ENCODE measurements around the gene MBTD1. TPM values are rescaled to one million over a fixed set of nuclear protein-coding genes. Genes with fewer than 3 reads are reported as not detected.
A peak's percentile ranks its signal among the peaks of the same experiment; 100 is the strongest.

MBTD1 gene
- total and polyA plus RNA-seq, 9 of the 15 experiments (the other 6 are each of a cell fraction or from before 2014, with no cell fraction given), result 2.1 to 26.3 (median 13.3) TPM

DNA sequence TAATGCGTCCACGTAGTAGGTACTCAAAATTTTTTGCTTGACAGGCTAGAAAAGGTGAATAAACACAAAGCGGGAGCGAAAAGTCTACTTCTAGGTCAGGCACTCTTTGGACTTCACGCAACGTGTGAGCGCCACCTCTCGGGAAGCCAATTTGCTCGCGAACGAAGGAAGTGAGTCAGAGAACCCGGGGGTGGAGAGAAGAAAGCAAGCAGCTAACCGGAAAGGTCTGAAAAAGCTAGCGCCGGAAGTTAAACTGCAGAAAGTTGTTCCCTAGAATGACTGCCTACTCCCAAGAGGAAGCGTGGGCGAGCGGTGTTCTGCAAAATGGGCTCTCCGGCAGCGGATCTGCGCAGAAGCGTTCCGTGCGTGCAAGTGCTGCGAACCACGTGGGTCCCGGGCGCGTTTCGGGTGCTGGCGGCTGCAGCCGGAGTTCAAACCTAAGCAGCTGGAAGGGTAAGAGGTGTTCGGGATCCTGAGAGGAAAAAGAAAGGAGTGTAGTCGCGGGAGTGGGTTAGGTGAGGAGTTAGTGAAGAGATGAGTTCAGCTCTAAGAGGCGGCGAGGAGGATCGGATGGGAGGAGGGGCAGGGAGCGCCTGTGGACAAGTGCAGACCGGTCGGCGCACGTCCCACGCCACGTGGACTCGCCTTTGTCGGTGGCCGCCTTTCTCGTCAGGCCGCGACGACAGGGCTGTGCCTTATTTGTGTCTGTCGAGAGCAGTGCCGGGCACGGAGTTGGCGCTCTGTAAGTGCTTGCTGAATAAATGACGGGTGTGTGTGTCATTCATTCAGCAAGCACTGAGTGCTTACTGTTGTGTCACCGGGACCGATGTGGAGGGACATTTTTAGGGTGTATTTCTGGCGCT, 106.4 kb downstream of the MBTD1 start, which contains the start of gene NME1 (continued):
- TF ChIP-seq EWSR1 (IDR thresholded peaks at IDR 0.05; ENCODE audit: borderline replicate concordance, low read depth, partially characterized antibody) (no peak), HMGN3 (IDR thresholded peaks at IDR 0.05; ENCODE audit: borderline replicate concordance, extremely low read depth, insufficient read length, low read depth, low read length) (peak; percentile 79), ZNF24 (IDR thresholded peaks at IDR 0.05) (peak; percentile 93), ZFP1 (CRISPR knock-in tag; IDR thresholded peaks at IDR 0.05) (no peak), ATF1 (CRISPR knock-in tag; IDR thresholded peaks at IDR 0.05) (no peak), ATF1 (tag; IDR thresholded peaks at IDR 0.05) (peak; percentile 93), ZNF699 (CRISPR knock-in tag; IDR thresholded peaks at IDR 0.05; ENCODE audit: insufficient replicate concordance) (no peak), ZNF589 (CRISPR knock-in tag; IDR thresholded peaks at IDR 0.05; ENCODE audit: low read depth) (0 out of 2 replicates have a peak, but pooled peaks have one; percentile 59), CBFA2T3 (IDR thresholded peaks at IDR 0.05) (no peak; the same call in 1 of the 2 replicates), ZNF395 (CRISPR knock-in tag; IDR thresholded peaks at IDR 0.05) (peak; percentile 94), POU5F1 (IDR thresholded peaks at IDR 0.05; ENCODE audit: borderline replicate concordance, low read depth, low read length, partially characterized antibody) (peak; percentile 33), POLR3A (IDR thresholded peaks at IDR 0.05; ENCODE audit: borderline replicate concordance, extremely low read depth, insufficient read depth, insufficient read length) (no peak), SIN3A (IDR thresholded peaks at IDR 0.05; ENCODE audit: borderline replicate concordance in 2 of 2, control insufficient read depth in 1 of 2, low read depth in 2 of 2, low read length in 2 of 2) (peak; percentile 99), ZFPM2 (CRISPR knock-in tag; IDR thresholded peaks at IDR 0.05) (no peak), ZNF134 (CRISPR knock-in tag; conservative IDR thresholded peaks at IDR 0.05) (0 out of 2 replicates have a peak, but pooled peaks have one; percentile 13), ZNF253 (CRISPR knock-in tag; conservative IDR thresholded peaks at IDR 0.05) (no peak), ADNP (tag; IDR thresholded peaks at IDR 0.05) (no peak), ZKSCAN1 (IDR thresholded peaks at IDR 0.05; ENCODE audit: low read depth, low read length) (peak; percentile 95), NR2C1 (IDR thresholded peaks at IDR 0.05) (peak; percentile 92), NR2C1 (tag; IDR thresholded peaks at IDR 0.05) (peak; percentile 97), LARP7 (IDR thresholded peaks at IDR 0.05) (peak; percentile 98)
- TF ChIP-seq, protein P1, sequence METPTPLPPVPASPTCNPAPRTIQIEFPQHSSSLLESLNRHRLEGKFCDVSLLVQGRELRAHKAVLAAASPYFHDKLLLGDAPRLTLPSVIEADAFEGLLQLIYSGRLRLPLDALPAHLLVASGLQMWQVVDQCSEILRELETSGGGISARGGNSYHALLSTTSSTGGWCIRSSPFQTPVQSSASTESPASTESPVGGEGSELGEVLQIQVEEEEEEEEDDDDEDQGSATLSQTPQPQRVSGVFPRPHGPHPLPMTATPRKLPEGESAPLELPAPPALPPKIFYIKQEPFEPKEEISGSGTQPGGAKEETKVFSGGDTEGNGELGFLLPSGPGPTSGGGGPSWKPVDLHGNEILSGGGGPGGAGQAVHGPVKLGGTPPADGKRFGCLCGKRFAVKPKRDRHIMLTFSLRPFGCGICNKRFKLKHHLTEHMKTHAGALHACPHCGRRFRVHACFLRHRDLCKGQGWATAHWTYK (CRISPR knock-in tag; IDR thresholded peaks at IDR 0.05), result peak; percentile 60; the same call in 1 of the 2 replicates
